Suppressor macrophage treated with lipopolysaccharide for 1 hour (primary cell): ENCODE measurements around the gene HSPA8.

Source experiments
- DNase-seq, 3 donors: peaks; one replicate each; pipeline ENCODE4 v3.0.0-alpha.2; 2020 to 2022

Gene HSPA8

DNA sequence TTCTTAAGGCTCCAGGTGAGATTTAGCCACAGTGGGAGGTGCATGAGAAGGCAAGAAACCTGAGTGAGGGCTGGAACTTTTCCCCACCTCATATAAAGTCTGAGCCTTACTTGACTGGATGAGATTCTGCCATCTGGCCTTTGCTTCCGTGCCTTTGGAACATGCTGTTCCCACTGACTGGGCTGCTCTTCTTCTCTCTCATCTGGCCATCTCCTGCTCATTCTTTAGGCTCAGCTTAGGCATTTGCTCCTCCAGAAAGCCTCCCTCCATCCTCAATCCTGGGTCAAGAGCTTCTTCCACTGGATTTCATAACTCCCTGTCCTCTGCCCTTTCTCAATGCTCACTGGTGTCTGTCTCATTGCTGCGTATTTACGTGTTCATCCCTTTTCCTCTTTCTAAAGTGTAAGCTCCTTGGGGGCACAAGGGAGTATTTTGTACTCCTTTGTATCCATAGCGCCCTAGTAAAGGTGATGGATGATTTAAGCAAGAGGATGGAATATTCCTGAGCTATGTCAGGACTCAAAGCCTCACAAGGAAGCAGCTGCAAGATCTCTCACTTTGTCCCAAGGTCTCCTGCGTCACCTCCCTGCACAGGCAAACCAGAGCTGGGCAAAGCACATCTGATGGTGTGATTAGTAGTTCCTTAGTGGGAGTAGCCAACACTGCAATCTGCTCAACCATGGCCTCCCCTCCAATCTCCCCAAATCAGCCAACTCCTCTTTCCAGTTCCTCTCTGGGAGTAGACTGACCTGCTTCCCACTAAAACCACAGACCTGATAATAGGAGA lies 15.3 kb downstream of the HSPA8 start:
- peak in 1 of 3 donors; percentile 14 for DNase-seq

DNA sequence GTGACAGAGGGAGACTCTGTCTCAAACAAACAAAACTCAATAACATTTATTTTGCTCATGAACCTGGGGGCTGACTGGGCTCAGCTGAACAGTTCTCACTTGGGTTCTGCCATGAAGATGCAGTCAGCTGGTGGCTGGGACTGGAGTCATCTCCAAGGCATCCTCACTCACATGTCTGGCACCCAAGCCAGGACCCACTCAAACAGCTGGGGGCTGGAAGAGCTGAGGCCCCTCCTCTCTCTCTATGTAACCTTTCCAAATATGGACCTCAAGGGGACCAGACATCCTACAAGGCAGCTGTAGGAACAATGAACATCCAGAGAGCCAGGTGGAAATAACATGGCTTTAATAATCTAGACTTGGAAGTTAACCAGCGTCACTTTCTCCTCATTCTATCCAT lies 16.8 kb downstream of the HSPA8 start:
- peak in 1 of 3 donors; percentile 10 for DNase-seq

GRCh38 chr11:123041185-123041584 lies 20.8 kb downstream of the HSPA8 start:
- DNase-seq: no peak

DNA sequence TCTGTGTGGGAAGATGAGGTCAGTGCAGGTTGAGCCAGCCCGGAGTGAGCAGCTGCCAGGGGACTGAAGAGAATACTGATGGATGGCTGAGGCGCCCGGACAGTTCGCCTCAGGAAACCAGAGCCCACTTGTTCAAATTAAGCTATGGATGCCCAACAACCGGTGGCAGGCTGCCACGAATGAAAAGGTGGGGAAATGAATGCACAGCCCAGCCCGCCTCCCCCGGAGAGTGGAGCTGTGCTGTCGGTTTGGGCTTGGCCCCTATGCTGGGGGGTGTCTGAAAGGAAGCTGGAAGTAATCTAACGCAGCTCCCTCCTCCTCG lies 21.9 kb downstream of the HSPA8 start:
- no peak for DNase-seq

DNA sequence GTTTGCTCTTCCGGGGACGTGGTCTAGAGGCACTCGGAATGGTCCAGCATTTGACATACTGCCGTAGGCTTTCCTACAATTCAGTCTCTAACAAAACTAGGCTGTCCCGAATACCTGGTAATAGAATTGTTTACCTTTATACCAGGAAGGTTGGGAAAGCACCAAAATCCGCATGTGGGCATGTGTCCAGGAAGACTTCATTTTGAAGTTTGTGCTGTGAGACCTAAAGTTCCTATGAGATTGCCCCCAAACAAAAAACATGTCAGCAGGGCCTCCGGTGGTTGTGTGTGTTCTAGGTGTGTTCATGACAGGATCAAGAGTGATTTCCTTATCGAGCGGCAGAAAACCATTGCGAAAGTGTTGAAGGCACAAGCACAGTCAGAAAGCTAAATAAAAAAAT lies 26.1 kb downstream of the HSPA8 start:
- DNase-seq: no peak

DNA sequence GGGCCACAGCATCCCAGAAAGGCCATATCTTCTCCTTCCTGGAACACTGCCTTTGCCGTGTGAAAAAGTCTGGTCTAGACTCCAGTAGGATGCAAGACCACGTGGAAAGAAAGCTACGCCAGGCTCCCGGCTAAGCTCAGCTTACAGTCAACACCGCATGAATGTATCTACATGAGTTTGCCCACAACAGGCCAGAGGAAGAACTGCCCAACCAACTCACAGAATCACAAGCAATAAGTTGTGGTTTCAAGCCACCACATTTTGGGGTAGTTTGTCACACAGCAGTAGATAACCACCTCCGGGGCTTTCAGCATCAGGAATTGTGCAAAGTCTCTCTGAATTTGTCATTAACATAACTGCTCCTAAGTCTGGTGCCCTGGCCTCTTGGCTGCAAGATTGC lies 27.3 kb downstream of the HSPA8 start:
- peak in 1 of 3 donors; percentile 8 for DNase-seq

GRCh38 chr11:123033895-123034294 lies 28.0 kb downstream of the HSPA8 start:
- peak in 1 of 3 donors; percentile 17 for DNase-seq

DNA sequence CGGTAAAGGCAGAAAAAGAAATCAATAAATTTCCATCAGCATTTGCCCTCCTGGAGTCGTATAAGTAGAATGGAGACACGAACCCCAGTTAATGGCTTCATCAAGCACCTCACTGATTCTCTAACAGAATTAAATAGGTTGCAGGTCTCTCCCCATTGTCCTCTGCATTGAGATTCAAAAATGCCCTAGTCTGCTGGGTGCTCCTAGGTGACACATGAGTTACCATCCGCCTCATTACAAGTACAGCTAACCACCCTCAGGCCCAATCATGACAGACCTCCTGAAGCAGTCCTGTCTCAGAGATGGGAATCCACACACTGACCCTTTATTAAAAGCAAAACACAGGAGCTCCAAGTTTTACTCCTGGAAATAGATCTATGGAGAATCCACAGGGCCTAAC lies 31.4 kb downstream of the HSPA8 start:
- no peak for DNase-seq

DNA sequence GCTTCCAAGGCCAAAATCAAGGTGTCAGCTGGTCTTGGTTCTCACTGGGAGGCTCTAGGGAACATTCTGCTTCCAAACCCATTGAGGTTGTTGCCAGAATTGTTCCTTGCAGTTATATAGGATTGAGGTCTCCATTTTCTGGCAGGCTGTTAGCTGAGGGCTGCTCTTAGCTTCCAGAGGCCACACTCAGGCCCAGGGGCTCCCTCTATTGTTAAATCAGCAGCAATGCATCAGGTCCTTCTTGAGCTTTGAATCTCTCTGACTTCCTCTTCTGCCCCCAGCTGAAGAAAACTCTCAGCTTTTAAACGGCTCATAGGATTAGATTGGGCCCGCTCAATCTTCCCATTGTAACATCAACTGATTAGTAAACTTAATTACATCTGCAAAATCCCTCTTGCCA lies 41.0 kb downstream of the HSPA8 start:
- peak; percentile 79 to 88 (median 86) for DNase-seq

DNA sequence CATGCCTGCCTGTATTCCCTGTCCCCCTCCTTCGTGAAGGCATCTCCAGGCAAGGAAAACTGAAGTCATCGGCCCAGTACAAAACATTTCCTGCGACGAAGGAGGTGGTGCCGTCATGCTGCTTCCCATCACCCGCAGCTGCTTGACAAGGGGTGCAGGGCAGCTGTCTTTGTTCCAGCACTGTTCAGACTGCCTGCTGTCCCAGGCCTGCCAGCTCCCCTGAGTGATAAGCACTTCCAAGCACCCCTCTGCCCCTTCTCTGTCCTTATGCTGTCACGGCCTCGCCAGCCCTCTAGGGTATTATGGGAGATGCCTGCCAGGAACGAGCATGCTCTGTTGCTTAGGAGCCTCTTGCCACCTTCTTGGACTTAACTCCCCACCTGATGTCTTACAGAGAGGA lies 43.2 kb downstream of the HSPA8 start:
- no peak for DNase-seq

- DNase-seq: no peak
Measured at GRCh38 chr11:123011510-123011909, 50.4 kb downstream of the HSPA8 start.
